IPS-11a (cell line): ENCODE measurements around the gene SLC50A1.

Experiments
- H3K4me3 ChIP-seq: one replicate; pipeline ENCODE4 v1.5.1; 2013; ENCODE audit warnings: low read depth, low read length, control low read depth

SLC50A1 gene

GRCh38 chr1:155182052-155182550 is 46.4 kb downstream of the SLC50A1 start:
- H3K4me3 ChIP-seq: no peak overlapping the region

DNA sequence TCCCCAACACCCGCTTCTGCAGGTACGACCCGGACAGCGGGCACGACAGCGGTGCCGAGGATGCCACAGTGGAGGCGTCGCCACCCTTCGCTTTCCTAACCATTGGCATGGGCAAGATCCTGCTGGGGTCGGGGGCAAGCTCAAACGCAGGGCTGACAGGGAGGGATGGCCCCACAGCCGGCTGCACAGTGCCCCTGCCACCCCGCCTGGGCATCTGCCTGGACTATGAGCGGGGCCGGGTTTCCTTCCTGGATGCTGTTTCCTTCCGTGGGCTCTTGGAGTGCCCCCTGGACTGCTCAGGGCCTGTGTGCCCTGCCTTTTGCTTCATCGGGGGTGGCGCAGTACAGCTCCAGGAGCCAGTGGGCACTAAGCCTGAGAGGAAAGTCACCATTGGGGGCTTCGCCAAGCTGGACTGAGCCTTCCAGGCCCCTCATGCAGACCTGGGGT is 48.1 kb downstream of the SLC50A1 start:
- no peak overlapping the region for H3K4me3 ChIP-seq

- H3K4me3 ChIP-seq: no peak overlapping the region
Measured at GRCh38 chr1:155184351-155184811, 48.7 kb downstream of the SLC50A1 start.

DNA sequence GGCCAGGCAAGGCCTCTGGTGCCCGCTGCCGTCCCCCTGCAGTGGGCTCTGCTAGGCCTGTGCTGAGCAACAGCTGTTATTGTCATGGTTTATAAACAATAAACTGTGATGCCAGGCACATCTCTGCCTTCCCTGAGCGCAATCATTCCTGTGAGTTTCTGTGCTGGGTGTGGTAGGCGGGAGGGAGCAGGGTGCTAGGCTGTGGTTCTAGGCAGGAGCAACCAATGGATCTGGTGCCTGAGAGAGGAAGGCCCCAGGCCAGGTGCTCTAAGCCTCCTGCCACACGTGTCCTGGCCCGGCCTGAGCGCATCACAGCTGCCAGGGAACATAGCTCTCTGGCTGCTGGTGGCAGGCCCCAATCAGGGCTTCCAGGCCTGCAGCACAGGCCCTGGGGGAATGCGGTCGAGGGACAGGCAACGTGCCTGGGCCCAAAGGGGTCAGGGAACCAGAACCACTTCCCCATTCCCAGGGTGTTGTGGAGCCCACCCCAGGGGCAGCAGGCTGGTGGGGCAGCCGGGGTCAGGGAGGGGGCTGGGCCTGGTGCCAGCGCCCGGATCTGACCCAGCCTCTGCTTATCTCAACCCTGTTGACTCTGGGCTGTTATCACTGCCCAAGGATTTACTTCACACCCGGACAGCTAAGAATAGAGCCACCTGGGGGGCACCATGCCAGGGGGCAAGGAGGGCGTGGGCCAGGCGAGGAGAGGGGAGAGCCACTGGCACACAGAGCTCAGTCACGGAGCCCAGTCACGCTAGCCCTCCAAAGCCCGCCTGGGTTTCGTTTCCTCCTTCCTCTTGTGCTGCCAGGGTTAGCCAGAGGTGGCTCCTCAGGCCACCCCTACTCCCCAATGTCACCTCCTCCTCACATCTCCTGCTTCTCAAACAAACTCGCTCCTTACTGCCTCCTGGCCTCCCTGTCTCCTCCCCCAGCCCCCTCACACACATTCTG is 49.5 kb downstream of the SLC50A1 start:
- H3K4me3 ChIP-seq: no peak overlapping the region

DNA sequence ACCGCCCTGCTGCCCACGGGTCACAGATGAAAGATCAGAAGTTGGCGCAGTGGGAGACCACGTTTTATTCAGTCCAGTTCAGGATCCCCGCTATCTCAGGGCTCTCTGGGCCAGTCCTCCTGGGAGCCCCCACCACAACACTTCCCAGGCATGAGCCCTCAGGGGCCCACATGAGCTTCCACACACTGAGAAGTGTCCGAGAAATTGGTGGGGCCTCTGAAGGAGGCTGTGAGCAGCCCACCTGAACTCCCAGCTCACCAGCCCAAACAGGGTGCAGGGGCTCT is 50.1 kb downstream of the SLC50A1 start:
- H3K4me3 ChIP-seq: no peak overlapping the region

DNA sequence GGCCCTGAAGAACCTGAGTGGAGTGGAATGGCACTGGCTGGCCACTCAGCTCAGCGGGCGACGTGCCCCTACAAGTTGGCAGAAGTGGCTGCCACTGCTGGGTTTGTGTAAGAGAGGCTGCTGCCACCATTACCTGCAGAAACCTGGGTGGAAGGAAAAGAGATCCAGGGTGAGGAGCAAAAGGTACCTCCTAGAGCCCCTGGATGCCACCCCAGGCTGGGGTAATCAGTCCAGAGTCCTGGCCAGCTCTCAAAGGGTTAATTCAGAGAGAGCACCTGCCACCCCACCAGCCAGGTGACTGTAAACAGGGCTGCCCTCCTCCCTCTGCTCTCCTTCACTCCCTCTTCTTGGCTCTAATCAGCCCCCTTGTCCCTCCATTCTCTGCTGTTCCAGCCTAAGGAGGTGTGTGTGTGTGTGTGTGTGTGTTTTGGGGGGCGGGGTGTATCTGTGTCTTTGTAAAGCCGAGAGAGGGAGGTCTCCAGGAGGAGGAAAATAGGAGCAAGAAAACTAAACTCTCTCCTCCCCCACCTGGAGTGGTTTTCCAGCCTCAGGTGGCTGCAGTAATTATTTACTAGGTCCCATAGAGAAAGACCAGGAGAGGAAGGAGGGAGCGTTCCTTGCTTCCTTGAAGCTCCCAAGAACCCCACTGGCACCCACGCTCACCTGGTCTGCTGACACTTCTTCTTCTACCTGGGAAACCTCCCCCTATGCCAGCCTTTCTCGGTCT is 50.6 kb downstream of the SLC50A1 start:
- no peak overlapping the region for H3K4me3 ChIP-seq

DNA sequence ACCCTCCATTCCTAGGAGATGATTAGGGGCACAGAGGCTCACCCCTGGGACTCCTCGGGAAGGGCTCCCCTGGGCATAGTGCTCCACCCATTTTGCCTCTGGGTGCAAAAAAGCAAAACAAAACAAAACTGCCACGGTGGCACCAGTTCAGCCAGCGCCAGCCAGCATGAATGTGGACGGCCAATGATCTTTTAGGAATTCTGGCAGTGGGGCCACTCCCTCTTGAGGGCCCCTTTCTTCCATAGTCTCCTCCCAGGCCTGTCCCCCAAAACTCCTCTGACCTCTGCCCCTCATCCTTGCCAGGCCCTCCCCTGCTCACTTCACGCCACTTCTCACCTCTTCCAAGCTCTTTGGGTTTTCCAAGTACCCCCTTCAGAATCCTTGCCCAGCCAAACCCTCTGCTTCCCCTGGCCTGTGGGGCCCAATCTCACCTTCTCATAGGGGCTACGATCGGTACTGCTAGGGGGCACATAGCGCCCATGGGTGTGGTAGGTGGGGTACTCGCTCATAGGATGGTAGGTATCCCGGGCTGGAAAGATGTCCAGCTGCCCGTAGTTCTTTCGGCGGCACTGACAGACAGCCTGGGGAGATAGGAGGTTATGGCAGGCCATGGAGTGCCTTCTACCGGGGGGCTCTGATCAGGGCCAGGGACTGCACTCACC is 51.3 kb downstream of the SLC50A1 start:
- H3K4me3 ChIP-seq: no peak overlapping the region

DNA sequence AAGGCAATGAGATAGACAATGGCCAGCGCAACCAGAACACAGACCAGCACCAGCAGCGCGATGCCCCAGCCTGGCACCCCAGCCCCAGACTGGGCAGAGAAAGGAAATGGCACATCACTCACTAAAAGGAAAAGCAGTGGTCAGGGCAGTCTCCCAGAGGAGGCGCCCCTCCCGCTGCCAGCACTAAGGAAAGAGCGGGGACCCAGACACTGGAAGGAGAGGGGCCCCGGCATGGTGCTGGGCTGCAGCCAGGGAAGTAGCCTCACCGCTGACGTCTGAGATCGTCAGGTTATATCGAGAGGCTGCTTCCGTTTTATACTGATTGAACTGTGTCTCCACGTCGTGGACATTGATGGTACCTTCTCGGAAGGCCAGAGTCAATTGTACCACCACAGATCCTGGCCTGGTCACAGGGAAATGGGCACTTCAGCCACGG is 51.8 kb downstream of the SLC50A1 start:
- no peak overlapping the region for H3K4me3 ChIP-seq

DNA sequence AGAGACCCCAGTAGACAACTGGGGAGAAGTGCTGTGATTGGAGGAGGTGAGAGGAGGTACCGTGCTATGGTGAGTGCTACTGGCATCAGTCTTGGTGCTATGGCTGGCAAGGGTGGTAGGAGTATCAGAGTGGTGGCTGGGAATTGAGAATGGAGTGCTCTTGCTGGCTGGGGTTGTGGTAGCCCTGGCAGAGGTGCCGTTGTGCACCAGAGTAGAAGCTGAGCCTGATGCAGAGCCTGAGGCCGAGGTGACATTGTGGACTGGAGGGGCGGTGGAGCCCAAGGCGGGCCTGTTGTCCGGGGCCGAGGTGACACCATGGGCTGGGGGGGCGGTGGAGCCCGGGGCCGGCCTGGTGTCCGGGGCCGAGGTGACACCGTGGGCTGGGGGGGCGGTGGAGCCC is 52.6 kb downstream of the SLC50A1 start:
- H3K4me3 ChIP-seq: no peak overlapping the region
